HG03575 (cell line): ENCODE measurements around the gene PUS3.

Experiments used
- ATAC-seq: cut with Tn5 transposase; IDR thresholded peaks from one replicate; pipeline ENCODE4 v1.9.1; 2021; ENCODE audit not compliant: unreplicated experiment, insufficient number of reproducible peaks, low FRiP score; ENCODE audit errors: extremely low read depth

The PUS3 gene, protein sequence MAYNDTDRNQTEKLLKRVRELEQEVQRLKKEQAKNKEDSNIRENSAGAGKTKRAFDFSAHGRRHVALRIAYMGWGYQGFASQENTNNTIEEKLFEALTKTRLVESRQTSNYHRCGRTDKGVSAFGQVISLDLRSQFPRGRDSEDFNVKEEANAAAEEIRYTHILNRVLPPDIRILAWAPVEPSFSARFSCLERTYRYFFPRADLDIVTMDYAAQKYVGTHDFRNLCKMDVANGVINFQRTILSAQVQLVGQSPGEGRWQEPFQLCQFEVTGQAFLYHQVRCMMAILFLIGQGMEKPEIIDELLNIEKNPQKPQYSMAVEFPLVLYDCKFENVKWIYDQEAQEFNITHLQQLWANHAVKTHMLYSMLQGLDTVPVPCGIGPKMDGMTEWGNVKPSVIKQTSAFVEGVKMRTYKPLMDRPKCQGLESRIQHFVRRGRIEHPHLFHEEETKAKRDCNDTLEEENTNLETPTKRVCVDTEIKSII

DNA sequence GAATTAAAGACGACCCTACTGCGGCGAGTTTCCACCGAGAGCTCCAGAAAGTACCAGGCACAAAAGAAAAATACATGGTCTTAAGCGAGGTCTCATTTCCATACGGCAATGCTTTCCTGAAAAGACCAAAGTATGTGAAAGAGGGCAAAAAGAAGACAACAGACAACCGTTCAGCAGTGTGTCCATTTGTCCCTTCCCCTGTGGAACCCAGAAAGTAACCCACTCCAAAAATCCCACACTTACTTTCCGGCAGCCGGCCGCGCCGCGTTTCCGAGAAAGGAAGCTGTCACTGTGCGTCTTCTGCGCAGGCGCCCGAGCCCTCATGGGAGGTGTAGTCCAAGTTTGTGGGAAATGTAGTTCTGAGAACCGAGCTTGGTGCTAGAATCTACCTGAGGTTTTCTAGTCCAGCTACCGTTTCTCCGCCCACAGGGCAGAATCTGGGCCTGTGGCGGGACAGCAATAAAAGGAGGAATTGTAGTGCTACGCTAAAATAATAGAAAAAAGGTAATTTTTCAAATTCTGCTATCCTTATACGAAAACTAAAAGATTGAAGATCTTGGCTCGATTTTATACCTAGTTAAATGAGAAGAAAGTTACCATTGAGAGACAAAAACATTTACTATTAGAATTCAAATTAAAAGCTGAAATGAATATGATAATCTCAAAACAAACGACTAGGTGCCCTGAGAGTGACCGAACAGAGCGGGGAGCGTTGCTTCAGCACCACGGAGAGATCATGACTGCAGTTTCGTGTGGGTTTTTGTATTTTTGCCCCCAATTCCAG, at the start of gene PUS3:
PUS3 (minus strand) TSS at position 280 of the 784 bp plus-strand sequence. CDS start 6,922 bp downstream, outside the sequence.
- peak; percentile 73 for ATAC-seq

DNA sequence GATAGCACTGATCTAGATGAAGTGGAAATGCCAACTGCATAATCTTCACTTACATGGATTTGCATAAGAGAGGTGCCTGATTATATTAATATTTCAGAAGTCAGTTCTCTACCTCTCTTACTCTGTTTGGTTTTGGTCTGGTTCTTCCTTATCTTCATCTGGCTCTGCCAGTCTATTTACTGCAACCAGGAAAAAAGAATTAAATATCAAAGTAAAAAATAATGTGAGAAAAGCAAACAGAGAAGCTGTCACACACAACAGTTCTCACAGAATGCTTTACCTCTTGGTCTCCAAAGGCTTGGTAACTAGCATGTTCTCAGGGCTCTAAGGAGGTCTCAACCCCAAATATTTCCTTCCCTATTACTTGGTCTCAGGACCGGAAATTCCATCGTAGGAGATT, 49.6 kb upstream of the PUS3 start:
- ATAC-seq = no peak

DNA sequence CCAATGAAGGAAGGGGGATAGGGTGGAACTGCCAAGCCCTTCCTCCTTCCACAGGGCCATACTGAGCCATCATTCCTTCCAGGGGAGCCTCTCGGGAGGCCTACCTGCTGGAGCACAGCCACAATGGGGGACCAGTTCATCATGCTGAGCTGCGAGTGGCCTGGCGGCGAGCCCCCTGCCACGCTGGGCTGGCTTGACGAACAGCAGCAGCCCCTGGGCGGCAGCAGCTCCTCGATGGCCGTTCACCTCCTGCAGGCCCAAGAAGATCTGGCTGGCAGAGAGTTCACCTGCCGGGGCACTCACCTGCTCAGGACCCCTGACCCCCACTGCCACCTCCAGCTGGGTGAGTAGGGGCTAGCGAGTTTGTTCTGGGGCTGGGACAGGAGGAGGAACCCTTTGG, 48.7 kb upstream of the PUS3 start:
- no peak for ATAC-seq

DNA sequence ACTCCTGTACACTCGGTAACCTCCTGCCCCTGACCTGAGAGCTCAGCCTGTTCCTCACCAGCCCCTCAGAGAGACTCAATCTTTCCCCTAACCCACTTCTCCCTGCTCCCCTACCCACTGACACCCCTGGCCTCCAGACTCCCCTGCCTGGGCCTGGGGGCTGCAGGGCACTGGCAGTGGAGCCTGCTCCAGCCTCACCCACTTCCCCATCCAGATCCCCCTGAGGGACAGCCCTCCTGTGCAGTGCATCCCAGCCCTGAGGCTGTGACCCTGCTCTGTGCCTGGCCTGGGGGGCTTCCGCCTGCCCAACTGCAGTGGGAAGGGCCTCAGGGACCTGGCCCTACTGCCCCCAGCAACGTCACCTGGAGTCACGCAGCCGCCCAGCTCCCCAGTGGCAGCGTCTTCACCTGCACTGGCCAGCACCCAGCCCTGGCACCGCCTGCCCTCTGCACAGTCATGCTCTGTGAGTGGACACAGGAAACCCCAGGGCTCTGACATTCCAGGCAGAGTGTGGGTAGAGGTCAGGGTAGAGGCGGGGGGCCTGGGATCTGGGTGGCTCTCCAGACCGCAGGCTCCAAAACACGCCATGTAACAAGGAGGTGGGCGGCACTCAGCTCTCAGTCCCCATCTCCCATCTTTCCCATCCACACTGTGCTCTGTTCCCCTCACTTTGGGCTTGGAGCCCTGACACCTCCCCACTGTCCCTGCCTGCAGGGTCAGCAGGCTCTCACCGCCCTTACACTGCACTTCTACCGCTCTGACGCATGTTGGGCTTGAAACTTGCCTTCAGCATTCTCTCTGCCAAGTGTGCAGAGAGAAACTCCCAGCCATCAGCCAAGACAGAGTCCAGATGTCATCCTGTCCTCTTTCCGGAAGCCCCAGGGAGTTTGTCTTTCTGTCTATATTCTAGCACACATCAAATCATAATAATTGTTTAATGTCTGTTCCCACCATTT, 48.0 kb upstream of the PUS3 start:
- ATAC-seq = no peak

DNA sequence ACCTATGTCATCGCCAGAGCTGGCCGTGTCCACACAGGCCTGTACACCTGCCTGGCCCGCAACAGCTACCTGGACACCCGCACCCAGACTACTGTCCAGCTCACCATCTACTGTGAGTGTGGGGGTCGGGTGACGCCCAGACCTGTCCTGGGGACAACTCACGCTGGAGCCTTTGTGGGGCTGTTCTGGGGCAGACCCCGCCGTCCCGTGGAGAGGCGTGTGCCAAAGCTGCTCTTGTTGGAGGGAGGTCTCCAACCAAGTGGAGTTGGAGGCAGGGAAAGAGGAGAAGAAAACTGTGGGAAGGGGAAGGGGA, 47.1 kb upstream of the PUS3 start:
- no peak for ATAC-seq

DNA sequence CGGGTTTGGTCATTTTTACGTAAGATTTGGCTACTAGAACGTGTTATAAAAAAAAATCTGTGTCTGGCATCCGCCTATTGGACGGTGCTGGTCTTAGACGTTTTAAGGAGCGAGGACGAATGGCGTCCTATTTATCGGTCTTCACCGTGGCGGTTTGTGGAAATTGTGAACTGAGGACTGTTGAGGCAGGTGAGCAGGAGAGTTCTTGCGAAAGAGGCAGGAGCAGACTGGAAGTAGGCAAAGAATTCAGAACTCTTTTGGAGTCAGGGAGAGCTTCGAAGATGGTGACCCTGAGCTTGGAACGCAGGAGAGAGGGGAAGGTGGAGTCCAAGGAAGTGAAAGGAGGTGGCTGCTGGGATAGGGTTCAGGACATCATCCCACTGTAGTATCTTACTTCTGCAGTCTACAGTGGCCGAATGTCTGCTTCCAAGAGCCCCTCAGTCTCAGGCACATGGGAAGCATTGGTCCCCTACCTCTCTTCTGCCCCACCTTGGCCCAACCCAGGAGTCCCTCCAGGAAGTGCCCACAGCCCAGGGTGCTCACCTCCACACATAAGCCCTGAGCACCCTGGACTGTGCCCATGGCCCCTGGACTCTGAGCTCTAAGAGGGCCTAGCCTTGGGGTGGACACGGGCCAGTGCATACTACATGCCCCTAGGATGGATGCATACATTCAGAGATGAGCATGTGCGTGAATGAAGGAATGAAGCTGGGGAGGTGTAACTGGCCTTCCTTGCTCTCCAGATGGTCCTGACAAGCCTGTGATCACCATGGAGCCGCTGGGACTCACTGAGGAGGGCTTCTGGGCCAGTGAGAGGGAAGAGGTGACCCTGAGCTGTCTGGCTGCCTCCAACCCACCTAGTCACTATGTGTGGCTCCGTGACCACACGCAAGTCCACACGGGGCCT, 46.5 kb upstream of the PUS3 start:
- no peak for ATAC-seq

DNA sequence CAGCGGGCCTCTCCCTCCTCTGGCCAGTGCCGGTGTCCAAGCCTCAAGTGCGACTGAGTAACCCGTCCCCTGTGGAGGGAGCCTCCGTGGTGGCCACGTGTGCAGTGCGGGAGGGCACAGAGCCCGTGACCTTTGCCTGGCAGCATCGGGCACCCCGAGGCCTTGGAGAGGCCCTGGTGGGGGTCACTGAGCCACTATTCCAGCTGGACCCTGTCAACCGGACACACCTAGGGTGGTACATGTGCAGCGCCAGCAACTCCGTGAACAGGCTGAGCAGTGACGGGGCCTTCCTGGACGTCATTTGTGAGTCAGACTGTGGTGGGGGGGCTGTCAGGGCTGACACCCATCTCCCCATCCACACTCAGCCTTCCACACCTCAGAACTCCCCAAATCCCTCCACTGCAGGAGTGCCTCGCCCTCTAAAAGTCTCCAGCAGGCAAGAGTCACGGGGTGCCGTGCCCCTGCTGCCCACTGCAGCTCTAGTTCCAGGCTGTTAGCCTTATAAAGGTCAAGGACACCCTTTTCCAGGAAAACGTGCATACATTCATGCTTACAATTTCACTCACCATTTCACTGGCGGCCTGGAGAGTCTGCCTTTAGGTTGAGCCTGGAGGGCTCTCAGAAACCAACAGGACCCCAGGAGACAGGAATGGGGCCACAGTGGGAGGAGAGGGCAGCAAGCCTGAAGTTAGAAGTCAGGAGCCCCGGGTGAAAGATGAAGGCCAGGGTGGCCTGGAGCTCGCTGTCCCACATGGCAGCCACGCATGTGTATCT, 45.5 kb upstream of the PUS3 start:
- ATAC-seq = no peak

DNA sequence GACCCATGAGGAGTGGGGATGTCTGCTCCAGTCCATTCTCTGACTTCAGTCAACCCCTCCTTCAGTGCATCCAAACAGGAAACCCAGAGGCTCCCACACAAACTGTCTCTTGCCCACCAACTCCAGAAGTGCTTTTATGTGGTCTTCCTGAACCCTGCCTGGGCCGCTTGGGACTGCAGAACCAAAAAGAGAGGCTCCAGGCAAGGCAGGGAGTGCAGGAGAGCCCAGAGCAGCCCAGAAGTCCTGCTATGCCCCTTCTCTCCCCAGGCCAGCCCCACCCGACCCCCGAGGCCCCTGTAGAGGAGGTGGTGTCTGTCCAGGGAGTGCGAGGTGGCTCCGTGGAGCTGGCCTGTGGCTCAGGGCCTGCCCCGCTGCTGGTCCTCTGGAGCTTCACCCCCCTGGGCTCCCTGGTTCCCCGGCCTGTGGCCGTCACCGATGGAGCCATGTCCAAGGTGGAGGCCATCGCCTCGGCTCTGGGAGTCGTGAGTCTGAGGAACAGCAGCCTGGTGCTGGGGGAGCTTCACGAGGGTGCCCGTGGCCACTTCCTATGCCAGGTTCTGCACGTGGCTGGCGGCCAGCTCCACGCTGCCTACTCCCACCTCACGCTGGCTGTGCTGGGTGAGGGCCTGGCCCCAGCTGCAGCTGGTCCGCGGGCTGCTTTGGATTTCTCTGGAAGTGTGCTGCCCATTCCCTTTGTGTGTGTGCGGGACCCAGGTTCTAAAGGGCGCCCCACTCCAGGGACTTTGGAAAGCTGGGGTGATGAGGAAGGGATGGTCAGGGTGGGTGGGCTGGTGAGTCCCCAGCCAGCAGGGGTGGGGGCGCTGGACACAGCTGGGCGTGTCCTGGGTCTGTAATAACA, 44.6 kb upstream of the PUS3 start:
- ATAC-seq = no peak

DNA sequence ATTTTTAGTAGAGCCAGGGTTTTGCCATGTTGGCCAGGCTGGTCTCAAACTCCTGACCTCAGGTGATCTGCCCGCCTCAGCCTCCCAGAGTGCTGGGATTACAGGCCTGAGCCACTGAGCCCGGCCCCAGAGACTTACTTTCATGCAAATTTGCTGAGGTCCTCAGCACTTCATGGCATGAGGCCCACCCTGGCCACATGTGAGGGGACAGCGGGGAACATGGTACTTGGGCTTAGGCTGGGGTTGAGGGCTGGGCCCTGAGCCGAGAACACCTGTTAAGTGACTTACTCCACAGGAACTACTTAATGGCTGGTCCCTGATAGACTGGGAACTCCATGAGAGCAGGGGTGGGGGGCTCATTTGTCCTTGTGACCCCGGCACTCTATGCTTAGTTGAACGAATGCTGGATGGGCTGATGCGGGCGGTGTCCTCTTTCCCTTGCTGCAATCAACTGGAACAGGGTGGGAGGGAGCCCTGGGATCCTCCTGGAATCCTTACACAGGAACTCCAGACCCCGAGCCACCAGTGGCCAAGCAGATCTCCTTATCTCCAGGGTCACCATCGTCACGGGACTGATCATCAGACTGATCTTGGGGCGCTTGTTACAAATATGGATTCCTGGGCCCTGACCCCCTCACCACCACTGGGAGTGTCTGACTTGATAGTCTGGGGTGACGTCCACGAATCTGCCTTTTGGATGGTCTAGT, 43.9 kb upstream of the PUS3 start:
- ATAC-seq = no peak

DNA sequence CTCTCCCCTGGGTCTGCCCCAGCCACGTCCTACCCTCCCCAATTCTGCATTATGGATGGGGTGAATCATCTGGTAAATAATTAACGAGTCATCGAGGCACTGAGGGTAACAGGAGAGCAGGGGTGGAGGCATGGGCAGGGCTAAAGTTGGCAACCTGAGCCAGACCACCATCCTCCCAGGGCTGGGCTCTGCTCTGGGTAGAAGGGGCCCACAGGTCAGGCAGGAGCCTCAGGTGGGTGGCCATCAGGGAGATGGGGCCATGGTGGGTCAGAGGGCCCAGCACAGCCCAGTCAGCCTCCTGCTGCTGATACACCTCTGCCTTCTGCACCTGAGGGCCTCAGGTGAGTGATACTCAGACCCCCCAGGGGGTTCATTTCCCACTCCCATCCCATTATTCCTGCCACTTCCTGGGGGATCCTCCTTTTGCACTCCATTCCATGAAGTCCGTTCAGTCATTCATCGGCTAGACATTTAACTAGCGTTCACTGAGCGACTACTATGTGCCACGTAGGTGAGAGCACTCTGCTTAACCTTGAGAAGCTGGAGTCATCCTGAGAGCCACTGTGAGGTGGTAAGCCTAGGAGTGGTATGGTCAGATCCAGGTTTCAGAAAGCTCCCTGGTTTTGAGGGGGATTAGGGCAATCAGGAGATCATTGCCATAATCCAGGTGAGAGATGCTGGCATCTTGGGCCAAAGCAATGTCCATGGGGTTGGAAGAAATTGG, 43.0 kb upstream of the PUS3 start, which contains the start of gene VSIG10L2:
VSIG10L2 (plus strand) TSS at position 248 of the 724 bp plus-strand sequence; CDS start at position 260, 12 bp downstream.
- no peak for ATAC-seq

DNA sequence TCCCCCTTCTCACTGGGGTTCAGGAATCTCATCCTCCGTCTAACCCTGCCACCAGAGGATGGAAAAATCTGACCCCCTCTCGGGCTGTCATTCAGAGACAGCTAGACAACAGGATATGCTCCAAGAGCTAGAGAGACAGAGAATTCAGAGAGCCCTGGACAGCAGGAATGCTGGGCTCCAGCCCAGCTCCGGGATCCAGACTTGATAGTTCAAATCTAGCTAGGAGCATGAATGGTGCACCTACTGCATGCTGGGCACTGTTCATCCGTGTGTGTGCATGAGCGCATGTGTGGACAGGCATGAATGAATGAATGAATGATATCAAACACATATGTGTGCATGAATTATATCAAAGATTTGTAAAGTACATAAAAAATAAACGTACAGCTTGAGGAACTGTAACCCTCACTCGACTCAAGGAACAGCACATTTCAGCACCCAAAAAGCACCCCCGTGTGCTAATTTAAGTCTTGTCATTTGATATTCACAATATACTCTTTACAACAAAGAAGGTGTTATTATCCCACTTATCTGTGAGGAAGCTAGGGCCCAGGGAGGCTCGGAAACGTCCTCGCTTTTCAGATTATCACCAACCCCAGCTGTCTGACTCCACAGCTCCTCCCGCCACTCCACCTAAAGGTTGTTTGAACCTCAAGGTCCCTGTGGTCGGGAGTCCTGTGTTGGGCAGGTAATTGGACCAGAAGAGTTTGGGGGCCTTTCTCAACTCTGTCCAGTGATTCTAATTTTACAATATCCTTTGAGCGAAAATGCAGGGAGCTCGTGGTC, 42.2 kb upstream of the PUS3 start:
- ATAC-seq = no peak

DNA sequence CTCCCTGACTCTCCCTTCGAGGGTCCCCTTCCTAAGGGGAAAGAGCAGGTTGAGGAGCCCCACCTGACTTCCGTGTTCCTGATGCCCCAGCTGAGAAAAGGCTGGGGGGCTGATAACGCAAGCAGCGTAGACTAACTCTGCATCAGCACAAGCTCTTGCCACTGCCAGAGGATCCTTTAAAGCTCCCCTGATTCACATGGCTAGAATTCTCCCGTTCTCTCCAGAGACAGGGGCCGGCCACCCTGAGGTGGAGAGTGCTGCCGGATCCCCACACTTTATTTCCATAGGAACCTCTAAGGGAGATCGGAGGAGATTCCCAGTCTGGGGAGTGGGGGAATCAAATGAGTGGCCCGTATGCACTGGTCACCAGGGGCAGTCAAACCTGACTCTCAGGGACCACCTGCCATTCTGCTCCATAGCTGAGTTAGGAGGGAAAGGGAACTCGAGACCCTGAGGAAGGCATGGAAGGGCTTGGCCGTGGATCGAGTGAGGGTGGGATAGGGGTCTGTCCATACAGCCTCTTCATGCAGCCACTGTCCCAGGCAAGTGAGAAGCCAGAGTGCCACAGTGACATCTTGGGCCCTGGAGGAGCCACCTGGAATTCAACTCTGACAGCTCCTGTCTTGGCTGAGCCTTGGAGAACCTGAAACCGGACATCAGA, 41.5 kb upstream of the PUS3 start:
- no peak for ATAC-seq

DNA sequence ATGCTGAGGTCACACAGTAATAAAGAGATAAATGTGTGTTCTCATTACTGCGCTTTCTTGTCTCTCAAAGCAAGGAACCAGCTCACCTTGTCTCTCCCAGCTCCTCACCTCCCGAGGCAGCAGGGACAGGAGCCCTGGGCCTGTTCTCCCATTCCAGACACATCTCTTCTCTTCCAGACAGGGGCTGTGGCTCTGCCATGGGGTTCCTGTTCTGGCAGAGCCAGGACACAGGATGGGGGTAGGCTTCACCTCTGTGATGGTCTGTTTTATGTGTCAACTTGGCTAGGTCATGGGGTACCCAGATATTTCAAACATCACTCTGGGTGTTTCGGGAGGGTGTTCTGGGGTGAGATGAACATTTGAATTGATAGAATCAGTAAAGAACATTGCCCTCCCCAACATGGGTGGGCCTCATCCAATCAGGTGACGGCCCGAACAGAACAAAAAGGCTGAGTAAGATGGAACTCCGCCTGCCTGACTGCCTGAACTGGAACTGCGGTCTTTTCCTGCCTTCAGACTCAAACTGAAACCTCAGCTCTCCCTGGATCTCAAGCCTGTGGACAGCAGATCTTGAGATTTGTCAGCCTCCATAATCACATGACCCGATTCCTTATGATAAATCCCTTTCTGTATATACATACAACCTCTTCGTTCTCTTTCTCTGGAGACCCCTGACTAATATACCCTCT, 40.8 kb upstream of the PUS3 start:
- no peak for ATAC-seq
